HG02571 (cell line): ENCODE data around the gene CDR2.
"Not testable (repeated sequence)": the region's sequence is repeated elsewhere in the genome, so short reads cannot be mapped to it uniquely, and the experiment has no call there.

ENCODE experiments used
- ATAC-seq: cut with Tn5 transposase; IDR thresholded peaks from one replicate; pipeline ENCODE4 v1.9.1; 2021; ENCODE audit warnings: mild to moderate bottlenecking, moderate library complexity; ENCODE audit not compliant: unreplicated experiment

CDR2 gene

DNA sequence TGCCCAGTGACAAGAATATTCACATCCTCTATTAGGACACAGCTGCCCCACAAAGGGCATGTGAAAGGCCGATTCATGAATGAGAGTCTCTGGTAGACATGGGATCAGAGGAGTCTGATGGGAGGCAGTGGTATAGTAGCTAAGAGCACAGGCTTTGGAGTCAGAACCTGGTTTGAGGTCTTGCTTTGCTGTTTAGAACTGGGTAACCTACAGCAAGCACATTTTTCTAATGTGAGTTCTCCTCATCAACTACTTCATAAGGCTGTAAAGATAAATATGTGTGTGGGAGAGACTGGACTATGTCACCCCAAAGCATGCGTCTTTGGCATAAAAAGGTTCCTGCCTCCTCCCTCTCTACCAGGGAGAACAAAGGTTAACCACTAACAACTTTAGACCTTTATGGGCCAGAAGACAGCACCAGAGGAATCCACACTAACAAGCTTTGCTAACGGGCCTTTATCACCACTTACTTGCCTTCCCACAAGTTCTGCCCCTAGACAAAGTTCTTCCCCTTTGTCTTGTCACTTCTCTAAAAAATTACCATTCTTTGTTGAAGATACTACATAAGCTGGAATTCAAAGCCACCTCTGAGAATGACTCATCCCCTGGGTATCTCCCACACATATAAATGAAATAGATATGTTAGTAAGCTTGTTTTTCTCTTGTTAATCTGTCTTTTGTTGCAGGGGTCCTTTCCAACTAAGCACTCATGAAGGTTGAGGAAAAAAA is 21.1 kb downstream of the CDR2 start:
- ATAC-seq = no peak

DNA sequence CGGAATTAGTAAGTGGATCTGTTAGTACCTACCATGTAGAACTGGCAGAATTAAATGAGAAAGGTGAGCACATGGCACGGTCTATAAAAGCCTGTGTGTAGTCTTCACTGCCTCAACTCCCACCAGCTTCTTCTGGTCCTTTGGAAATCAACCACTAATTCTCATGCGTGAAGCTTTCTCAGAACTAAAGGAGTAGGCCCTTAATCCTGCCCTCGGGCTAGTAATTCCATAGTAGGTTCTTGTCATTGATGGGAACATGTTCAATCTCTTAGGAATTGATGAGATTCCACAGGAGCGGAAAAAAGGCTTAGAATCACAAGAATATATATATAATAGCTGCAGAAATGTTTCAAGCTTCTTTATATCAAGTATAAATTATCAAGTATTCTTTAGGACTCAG is 21.7 kb downstream of the CDR2 start:
- no peak for ATAC-seq

DNA sequence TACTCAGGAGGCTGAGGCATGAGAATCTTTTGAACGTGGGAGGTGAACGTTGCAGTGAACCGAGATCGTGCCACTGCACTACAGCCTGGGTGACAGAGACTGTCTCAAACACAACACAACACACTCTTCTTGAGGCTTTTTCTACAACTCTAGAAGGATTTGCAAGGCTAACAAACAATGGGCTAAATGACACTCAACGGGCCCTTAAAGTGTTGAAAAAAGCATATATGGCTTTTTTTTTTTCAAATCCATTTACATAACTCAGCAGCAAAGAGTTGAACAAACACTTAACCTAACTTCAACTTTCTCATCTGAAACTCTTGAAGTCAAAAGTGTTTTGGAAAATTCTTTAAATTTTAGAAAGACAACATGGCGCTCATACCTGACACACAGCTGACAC is 22.3 kb downstream of the CDR2 start:
- ATAC-seq = no peak

DNA sequence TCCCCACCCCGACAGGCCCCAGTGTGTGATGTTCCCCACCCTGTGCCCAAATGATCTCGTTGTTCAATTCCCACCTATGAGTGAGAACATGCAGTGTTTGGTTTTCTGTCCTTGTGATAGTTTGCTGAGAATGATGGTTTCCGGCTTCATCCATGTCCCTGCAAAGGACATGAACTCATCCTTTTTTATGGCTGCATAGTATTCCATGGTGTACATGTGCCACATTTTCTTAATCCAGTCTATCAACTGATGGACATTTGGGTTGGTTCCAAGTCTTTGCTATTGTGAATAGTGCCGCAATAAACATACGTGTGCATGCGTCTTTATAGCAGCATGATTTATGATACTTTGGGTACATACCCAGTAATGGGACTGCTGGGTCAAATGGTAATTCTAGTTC is 23.4 kb downstream of the CDR2 start:
- not testable (repeated sequence) for ATAC-seq

DNA sequence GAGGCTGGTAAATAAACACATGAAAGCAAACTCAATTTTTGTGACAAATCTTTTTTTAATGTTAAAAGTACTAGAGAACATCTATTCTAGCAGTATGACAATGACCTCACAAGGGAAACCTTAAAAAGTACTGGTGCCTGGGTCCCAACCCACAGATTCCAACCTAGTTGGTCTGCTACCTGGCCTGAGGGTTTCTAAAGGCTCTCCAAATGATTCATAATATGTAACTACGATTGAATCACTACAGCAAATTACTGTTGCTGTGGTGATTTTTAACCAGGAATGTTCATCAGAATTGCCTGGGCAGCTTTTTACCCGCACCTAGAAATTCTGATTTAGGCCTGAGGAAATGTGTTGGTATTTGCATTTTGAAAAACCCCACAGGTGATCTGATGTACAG is 26.1 kb downstream of the CDR2 start:
- no peak for ATAC-seq

DNA sequence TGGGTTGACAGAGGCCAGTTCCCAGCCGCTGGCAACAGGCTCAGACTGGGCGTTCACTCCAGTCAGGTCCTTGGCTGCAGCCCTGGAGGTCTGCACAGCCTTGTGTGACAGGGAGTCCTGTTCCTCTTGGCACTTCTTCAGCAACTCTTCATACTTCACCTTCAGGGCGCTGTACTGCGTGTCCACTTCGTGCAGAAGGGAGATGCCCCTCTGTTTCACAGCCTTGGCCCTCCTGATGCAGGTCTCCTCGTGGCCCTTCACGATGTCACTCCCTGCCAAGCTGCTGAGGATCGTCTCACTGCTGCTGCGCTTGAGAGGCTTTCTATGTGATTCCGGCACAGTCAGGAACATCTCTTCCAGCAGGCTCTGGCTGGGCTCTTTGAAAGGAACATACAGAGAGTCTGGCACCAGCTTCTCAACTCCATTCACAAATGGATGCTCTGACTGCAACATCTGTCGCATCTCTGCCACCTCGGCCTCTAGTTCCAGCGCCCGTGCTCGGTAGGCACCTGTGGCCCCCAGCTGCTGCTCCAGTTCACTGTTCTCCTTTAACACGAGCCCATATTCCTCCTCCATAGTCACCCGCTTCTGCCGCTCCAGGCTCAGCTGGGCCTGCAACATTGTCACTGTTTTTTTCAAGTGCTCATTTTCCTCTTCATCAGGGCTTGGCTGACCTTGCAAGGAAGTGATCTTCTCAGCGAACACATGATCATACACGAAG is 27.2 kb downstream of the CDR2 start:
- no peak for ATAC-seq

DNA sequence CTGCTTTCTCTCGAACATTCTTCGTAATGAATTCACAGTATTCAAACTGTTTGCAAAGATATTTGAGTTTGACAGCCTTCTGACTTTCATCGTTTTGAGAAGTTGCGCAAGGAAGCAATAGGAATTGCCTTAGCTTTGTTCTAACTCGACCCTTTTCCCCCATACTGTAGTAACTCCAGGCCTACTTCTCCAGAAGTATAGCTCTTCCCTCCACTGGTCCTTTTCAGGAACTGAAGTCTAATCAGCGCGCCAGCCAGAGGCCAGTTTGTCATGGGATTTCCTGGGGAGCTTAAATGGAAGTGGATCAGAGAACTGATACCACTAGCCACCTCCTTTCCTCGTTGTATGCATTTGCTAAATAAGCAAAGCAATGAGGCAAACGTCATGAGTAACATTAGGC is 27.9 kb downstream of the CDR2 start:
- ATAC-seq = no peak

DNA sequence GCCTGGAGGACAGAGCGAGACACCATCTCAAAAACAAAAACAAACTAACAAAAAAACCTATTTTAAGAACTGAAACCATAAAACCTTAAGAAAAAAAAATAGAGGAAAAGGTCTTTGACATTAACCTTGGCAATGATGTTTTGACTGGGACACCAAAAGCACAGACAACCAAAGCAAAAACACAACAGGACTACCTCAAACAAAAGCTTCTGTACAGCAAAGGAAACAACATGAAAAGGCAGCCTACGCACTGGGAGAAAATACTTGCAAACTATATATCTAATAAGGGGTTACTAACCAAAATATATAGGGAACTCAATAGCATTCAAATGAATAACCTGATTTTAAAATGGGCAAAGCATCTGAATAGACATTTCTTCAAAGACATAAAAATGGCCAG is 32.3 kb downstream of the CDR2 start:
- no peak for ATAC-seq

DNA sequence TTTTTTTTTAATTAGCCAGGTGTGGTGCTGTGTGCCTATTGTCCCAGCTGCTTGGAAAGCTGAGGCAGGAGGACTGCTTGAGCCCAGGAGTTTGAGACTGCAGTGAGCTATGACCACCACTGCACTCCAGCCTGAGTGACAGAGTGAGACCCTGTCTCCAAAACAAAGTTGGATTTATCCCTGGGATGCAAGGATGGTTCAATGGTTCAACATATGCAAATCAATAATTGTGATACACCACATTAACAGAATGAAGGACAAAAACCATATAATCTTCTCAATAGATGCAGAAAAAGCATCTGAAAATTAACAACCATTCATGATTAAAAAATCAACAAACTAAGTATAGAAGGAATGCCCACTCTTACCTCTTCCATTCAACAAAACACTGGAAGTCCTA is 33.5 kb downstream of the CDR2 start:
- no peak for ATAC-seq

DNA sequence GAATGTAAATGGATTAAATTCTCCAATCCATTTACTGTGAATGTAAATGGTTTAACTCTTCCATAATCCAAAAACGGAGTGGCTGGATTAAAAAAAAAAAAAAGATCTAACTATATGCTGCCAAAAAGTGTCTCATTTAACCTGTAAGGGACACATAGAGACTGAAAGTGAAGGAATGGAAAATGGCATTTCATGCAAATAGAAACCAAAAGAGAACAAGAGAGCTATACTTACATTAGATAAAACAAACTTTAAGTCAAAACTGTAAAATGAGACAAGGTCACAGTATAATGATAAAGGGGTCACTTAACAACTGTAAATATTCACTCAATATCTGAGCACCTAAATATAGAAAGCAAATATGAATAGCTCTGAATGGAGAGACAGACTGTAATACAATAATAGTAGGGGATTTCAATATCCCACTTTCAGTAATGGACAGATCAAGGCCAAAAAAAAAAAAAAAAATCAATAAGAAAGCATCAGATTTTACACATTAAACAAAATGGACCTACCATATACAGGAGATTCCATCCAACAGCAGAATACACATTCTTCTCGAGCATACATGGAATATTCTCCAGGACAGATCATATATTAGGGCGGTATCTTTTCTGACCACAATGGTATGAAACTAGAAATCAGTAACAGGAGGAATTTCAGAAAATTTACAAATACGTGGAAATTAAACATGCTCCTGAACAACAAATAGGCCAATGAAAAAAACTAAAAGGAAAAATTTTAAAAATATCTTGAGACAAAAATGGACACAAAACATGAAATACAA is 36.4 kb downstream of the CDR2 start:
- ATAC-seq = no peak

DNA sequence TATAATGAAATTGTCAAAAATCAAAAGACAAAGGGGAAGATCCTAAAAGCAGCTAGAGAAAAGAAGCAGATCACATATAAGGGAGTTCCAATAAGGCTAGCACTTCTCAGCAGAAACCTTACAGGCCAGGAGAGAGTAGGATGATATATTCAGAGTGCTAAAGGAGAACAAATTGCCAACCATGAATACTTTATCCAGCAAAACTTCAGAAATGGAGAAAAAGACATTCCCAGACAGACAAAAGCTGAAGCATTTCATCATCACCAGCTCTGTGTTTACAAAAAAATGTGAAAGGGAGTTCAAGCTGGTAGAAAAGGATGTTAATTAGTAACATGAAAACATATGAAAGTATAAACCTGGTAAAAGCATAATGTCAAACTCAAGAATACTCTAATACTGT is 37.4 kb downstream of the CDR2 start:
- ATAC-seq = no peak

DNA sequence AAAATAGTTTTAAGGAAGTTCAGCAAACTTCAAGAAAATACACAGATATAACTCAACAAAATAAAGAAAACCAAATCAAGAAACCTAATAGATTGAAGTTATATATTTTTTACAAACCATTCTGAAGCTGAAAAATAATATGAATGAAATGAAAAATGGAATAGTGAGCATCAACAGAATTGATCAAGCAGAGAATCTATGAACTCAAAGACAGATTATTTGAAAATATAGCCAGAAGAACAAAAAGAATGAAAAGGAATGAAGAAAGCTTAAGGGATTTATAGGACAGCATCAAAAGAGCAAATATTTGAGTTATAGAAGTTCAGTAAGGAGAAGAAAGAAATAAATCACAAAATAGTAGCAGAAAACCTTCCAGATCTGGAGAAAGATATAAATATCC is 37.8 kb downstream of the CDR2 start:
- ATAC-seq = no peak

DNA sequence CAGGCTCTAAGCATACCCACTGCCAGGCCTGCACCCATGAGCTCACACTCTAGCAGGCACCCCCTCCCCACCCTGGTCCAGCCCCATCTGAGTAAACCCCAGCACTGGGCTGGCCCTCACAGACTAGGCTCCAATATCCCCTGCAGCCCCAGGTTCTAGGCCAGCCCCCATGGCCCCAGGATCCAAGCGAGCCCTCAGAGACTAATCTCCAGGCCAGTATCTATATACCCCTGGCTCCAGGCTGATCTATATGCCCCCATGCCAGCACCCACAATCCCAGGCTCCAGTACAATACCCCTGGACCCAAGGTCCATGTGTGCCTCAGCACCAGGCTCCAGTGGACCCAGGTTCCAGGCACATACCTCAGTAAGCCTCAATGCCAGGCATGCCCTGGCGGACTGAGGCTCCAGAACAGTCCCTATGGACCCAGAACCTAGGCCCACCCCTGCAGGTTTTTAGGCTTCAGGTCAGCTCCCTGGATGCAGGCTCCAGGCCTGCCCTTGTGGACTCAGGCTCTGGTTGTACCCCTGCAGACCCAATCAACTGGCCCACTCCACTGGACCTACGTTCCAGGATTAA is 38.7 kb downstream of the CDR2 start:
- no peak for ATAC-seq

DNA sequence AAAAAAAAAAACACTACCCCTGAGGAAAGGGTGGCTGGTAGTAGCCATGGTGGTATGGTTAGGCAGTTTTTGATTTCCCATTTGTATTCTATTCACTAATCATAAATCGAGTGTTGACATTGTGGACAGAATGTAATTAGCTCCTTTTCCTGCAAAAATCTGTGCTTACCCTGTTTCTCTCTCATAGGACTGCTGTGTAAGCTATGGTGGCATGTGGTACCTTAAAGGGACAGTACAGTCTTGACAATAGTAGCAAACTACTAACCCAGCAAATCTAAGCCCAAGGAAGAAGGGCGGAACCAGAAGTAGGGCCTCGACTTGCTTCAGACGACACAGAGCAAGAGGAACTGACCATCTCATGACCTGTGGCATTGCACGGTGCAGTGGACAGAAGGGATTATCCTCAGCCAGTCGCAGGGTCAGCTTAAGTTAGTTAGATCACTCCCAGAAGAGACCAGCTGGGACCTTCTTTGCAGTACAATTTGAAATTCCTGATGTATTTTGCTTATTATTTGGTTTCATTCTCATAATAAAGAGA is 40.9 kb downstream of the CDR2 start:
- ATAC-seq = no peak

DNA sequence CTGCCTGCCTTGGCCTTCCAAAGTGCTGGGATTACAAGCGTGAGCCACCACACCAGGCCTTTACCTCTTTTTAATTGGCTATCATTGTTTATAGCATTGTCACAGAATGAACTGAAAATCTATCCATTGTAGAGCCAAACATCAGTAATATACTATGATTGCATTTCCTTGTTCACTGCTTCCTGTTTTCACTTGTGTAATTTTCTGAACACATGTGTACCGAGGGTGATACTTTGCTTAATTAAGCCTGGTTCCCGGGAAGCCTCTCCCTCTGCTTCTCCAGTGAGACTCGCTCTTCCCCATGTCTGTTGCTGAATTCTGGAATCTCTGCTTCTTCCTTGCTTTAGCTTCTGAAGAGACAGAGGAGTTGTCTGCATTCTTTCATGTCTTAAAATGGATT is 44.1 kb downstream of the CDR2 start:
- no peak for ATAC-seq

DNA sequence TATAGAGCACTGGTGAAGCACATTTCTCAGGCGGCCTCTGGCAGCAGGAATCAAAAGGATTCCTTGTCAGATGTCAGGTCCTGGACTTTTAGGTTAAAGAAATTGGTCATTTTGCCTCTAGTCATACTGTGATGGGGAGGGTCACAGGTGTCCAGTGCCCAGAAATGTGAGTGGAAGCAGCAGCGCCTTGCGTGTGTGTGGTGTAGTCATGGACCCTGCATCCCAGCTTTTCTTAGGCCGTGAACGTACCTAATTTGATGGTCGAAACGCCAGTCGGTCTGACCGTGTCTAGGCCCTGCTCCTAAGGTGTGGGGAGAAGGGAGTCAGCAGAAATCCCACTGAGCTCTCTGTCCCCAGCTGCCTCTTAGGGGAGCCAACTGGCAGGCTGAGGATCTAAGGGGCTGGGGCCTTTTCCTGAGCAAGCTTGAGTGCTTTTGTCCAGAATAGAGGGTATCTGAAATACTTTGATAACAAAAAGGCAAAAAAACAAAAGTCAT is 45.2 kb downstream of the CDR2 start:
- no peak for ATAC-seq

DNA sequence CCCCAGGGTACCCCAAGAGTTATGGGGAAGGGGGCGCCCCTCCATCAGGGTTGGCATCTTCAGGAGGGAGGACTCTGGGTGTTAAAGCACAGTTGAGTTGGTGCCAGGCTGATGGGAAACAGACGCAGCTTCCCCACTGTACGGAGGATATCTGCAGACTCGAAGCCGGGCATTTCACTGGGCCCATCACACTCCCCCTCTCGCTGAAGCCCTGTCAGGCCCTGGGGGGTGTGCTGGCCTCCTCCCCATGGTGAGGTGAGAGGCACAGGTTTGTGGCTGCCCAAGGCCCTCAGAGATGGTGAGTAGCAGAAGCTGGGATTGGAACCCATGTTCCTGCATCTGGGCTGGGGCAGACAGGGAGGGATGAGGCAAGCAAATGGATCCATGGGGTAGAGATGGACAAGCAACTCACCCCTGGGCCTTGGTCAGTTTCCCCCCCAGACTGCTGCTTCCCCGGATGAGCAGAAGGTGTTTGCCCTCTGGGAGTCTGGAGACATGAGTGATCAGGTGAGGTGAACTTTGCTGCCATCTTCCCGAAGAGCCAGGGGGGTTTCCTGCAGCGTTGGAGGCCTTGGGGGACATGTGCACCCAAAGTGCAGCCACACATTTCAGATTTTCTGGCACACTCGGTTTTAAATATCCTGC is 46.2 kb downstream of the CDR2 start:
- no peak for ATAC-seq

DNA sequence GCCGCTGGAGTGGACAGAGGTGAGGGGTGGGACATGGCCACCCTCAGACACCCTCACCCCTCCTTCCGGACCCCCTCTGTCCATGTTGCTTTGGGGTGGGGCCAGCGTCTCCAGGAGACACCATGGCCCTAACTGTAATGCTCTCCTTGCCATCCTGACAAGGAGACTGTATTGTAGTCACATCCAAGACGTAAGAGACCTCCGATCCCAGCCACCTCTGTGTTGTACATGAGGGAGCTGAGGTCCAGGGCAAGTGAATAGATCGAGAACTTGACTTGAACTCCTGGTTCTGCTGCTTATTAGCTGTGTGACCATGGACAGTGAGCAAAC is 47.0 kb downstream of the CDR2 start:
- no peak for ATAC-seq

DNA sequence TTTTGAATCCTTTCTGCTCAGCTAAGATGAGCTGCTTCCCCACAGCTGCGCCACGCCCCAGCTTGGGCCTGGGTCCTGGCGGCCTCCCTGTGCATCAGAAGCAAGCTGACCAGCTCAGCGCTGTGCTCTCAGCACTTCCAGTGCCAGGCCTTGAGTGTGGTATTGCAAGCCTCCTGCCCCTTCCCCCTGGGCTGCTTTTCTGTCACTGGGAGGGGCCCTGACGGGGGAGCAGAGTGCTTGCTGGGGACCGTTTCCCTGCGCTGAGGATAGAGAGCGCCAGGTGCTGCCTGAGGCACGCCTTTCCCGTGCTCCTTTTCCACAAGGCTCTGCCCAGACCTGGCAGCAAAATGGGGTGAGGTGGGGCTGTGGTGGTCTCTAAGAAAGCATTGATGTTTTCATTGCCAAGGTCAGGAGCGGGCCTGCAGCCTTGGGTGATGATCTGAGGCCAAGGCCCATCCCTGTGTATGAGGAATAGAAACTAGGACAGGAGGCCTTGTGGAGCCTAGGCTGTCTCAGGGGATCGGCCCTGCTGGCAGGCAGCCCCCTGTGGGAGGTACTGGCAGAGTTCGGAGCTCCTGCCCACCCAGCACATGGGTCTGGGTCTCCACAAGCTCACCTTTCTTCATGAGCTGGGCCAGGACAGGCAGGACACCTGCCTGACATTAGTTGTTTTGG is 47.5 kb downstream of the CDR2 start:
- ATAC-seq = no peak

DNA sequence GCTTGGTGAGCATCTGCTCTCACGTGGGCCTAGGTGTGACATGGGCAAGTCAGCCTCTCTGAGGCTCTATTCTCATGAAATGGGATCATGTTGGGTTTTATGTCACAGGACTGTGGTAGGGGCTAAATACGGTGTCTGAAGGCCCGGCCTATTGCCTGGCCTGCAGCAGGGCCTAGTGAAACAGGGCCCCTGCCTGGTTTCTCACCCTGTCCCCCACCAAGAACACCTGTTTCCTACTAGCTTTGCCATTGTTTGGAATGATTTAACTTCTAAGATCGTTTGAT is 48.1 kb downstream of the CDR2 start:
- no peak for ATAC-seq
